Osteocyte (in vitro differentiated cells): Measurements from ENCODE around the gene IMPDH1. TPM values are rescaled to one million over a fixed set of nuclear protein-coding genes. Genes with fewer than 3 reads are reported as not detected.
A peak's percentile ranks its signal among the peaks of the same experiment; 100 is the strongest.

Experiments used
- DNase-seq: peaks from one replicate; pipeline ENCODE4 v3.0.0; 2021; ENCODE audit warnings: mixed read lengths; ENCODE audit not compliant: unreplicated experiment; ENCODE audit errors: extremely low spot score
- H3K27ac Mint-ChIP-seq: one replicate; pipeline ENCODE4 v1.8.0; 2021; ENCODE audit warnings: mild to moderate bottlenecking, mixed read lengths; ENCODE audit not compliant: unreplicated experiment
- H3K27me3 Mint-ChIP-seq: one replicate; pipeline ENCODE4 v1.8.0; 2021; ENCODE audit warnings: mixed read lengths; ENCODE audit not compliant: unreplicated experiment
- H3K36me3 Mint-ChIP-seq: one replicate; pipeline ENCODE4 v1.8.0; 2021; ENCODE audit warnings: mixed read lengths; ENCODE audit not compliant: unreplicated experiment
- H3K4me1 Mint-ChIP-seq: one replicate; pipeline ENCODE4 v1.8.0; 2021; ENCODE audit warnings: mixed read lengths; ENCODE audit not compliant: unreplicated experiment
- H3K4me3 Mint-ChIP-seq: one replicate; pipeline ENCODE4 v1.8.0; 2021; ENCODE audit warnings: mild to moderate bottlenecking, moderate library complexity, mixed read lengths; ENCODE audit not compliant: unreplicated experiment
- H3K9me3 Mint-ChIP-seq: one replicate; pipeline ENCODE4 v1.8.0; 2021; ENCODE audit warnings: mixed read lengths; ENCODE audit not compliant: unreplicated experiment
- total RNA-seq: library from RNA; stranded (reverse); gene quantifications from 2 replicates; pipeline ENCODE4 v1.2.1, GENCODE V29; 2021
- TF ChIP-seq, protein P1 (sequence below): fragments of 200-600 bp; sonication (generic); IDR thresholded peaks from 2 replicates; pipeline ENCODE4 v1.5.0; 2021; ENCODE audit warnings: antibody characterized with exemption, mild to moderate bottlenecking, moderate library complexity

The IMPDH1 gene
- total RNA-seq, 1 donor from 2014 or later, result 33.5 TPM

DNA sequence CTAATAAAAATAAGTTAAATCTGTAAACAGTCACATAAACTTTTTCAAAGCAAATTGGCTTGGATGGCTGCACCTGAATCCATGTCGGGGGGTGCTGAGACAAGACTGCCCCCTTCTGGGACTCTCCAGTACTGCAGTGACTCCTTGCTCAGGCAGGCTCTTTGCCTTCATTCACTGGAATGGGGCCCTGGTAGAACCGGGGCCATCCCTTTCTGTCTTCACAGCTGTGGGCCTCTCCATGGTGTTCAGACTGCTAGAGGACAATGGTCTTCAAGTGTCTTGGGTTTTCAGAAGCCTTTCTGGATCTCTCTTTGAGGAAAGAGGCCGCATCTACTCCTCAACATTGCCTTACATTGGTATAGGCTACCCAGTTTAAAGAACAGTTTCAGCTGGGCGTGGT lies 16.1 kb upstream of the IMPDH1 start:
- DNase-seq, result peak; percentile 90
- H3K27ac Mint-ChIP-seq, result no peak overlapping the region
- TF ChIP-seq, protein P1, sequence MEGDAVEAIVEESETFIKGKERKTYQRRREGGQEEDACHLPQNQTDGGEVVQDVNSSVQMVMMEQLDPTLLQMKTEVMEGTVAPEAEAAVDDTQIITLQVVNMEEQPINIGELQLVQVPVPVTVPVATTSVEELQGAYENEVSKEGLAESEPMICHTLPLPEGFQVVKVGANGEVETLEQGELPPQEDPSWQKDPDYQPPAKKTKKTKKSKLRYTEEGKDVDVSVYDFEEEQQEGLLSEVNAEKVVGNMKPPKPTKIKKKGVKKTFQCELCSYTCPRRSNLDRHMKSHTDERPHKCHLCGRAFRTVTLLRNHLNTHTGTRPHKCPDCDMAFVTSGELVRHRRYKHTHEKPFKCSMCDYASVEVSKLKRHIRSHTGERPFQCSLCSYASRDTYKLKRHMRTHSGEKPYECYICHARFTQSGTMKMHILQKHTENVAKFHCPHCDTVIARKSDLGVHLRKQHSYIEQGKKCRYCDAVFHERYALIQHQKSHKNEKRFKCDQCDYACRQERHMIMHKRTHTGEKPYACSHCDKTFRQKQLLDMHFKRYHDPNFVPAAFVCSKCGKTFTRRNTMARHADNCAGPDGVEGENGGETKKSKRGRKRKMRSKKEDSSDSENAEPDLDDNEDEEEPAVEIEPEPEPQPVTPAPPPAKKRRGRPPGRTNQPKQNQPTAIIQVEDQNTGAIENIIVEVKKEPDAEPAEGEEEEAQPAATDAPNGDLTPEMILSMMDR, result peak; percentile 89
- no peaks in the 10 kb centered on the region for H3K4me1 Mint-ChIP-seq
- peaks cover 10% of the 10 kb centered on the region for H3K27me3 Mint-ChIP-seq
- H3K9me3 Mint-ChIP-seq, result no peaks in the 10 kb centered on the region
- no peak overlapping the region for H3K4me3 Mint-ChIP-seq
- no peaks in the 10 kb centered on the region for H3K36me3 Mint-ChIP-seq

DNA sequence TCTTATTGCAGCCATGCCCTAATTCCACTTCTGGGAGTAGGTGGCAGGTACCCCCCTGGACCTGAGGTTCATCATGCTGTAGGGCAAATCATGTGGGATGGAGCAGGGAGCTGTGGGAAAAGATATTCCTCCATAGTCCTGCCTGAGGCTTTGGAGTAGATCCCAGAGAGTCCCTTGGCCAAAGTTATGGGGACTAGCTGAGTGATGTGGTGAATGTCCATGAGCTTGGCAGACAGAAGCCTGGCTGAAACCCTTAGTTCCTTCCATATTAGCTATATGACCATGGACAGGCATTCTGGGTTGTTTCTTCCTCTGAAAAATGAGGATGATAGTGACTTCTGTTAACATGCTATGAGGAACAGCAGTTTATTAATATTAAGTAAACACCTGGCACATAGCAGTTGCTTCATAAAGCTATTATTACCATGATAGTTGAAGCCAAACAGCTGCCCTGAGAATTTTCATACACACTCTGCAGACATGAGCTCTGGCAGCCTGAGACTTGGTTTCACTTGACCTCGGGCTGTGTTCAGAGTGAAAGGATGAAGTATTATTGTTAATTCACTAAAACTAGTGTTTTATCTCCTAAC lies 15.0 kb upstream of the IMPDH1 start:
- no peaks in the 10 kb centered on the region for H3K36me3 Mint-ChIP-seq
- peaks cover 10% of the 10 kb centered on the region for H3K27me3 Mint-ChIP-seq
- H3K4me3 Mint-ChIP-seq, result no peak overlapping the region
- H3K4me1 Mint-ChIP-seq, result no peaks in the 10 kb centered on the region
- no peak for DNase-seq
- no peak overlapping the region for H3K27ac Mint-ChIP-seq
- TF ChIP-seq, protein P1, result no peak
- no peaks in the 10 kb centered on the region for H3K9me3 Mint-ChIP-seq

DNA sequence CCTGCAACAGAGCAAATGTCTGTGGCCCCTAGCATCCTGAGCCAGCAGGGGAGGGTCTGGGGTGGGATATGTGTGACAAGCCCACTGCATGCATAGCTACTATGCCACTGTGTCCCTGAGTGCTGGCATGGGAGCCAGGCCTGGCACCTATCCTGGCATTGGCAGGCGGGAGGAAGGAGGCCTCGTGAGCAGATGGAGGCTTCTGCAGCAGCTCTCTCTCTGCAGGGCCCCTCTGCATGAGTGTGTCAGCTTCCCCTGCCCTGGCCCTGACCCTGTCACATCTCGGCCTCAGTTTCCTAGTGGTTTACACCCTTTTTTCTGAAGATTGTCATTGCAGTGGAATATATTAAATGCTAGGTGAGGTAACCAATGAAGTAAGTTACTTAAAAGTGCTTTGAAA lies 13.1 kb upstream of the IMPDH1 start:
- H3K27me3 Mint-ChIP-seq, result peaks cover 6% of the 10 kb centered on the region
- DNase-seq, result no peak
- TF ChIP-seq, protein P1, result no peak
- no peaks in the 10 kb centered on the region for H3K9me3 Mint-ChIP-seq
- no peak overlapping the region for H3K27ac Mint-ChIP-seq
- H3K4me3 Mint-ChIP-seq, result no peak overlapping the region
- no peaks in the 10 kb centered on the region for H3K36me3 Mint-ChIP-seq
- H3K4me1 Mint-ChIP-seq, result no peaks in the 10 kb centered on the region

DNA sequence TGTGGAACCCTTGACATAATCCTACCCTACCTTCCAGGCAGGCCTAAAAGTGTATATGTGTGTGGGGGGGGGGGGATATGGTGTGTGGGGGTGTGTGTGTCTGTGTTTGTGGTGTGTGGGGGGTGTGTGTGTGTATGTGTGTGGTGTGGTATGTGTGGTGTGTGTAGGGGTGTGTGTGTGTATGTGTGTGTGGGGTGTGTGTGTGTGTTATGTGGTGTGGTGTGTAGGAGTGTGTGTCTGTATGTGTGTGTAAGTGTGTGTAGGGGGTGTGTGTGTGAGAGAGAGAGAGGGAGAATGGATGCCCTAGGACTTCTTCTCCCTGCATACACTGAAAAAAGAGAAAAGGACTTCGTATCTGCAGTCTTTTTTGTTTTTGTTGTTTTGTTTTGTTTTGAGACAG lies 12.3 kb upstream of the IMPDH1 start:
- H3K9me3 Mint-ChIP-seq, result no peaks in the 10 kb centered on the region

DNA sequence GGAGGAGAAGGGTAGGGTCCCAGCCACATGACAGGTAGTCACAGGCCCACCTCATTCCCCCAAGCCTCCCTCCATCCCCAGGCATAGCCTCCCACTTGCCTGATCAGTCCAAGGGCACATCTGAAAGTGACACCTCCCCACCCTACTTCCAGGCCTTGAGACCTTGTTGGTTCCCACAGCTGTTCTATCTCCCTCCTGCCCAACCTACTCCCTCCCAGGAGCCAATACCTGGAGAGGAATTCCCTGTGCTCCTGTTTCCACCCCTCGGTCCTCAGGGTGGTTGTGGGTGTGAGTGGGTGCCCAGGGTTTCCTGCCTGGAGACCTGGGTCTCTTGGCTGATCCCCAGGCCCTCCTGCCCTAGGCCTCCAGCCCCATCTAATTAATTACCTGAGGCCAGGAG lies 11.6 kb upstream of the IMPDH1 start:
- Mint-ChIP-seq H3K4me1 (no peaks in the 10 kb centered on the region), H3K27ac (no peak overlapping the region), H3K36me3 (no peaks in the 10 kb centered on the region), H3K27me3 (peaks cover 7% of the 10 kb centered on the region), H3K4me3 (no peak overlapping the region), H3K9me3 (no peaks in the 10 kb centered on the region)
- TF ChIP-seq, protein P1, result no peak
- DNase-seq, result no peak

More for the DNA sequence above, 12.3 kb upstream of the IMPDH1 start:
- no peak for DNase-seq
- no peaks in the 10 kb centered on the region for H3K36me3 Mint-ChIP-seq
- peaks cover 6% of the 10 kb centered on the region for H3K27me3 Mint-ChIP-seq
- H3K27ac Mint-ChIP-seq, result no peak overlapping the region
- H3K4me1 Mint-ChIP-seq, result no peaks in the 10 kb centered on the region
- TF ChIP-seq, protein P1, result no peak
- H3K4me3 Mint-ChIP-seq, result no peak overlapping the region
